GM18520 (cell line): ENCODE data around the gene PADI3.

Experiments
- ATAC-seq: cut with Tn5 transposase; IDR thresholded peaks from one replicate; pipeline ENCODE4 v1.9.1; 2021; ENCODE audit not compliant: unreplicated experiment

The PADI3 gene

DNA sequence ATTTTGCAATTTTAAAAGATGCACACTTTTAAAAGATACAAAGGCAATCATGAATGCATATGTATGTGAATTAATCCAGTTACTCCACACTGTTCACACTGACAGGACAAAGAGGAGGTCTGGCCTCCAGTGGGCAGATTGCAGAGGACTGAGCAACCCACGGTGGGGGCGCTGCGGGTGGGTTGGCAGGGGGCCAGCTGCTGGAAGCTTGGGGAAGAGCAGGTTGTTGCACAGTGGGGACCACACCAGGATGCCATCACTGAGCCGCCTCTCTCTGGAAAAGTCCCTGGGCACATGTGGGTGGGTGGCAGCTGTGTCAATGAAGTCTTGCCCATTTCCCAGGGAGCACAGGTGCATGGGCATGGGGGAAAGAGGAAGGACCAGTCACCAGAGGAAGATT, 46.4 kb downstream of the PADI3 start:
- ATAC-seq = no peak

DNA sequence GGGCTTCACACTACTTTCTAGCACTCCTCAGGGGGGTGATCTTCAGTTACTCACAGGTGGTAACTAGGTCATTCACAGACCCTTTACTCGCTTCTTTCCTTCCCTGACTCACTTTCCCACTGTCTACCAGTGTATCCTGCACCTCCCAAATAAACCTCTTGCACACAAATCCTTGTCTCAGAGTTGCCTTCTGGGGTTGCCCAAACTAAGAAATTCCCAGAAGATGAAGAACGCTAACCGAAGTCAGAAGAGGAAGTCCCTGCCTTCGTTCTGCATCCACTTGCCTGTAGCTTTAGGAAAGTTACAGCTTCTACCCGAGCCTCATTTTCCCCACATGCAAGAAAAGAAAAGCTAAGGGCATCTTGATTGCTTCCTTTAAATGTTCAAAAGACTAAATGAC, 47.2 kb downstream of the PADI3 start:
- no peak for ATAC-seq

DNA sequence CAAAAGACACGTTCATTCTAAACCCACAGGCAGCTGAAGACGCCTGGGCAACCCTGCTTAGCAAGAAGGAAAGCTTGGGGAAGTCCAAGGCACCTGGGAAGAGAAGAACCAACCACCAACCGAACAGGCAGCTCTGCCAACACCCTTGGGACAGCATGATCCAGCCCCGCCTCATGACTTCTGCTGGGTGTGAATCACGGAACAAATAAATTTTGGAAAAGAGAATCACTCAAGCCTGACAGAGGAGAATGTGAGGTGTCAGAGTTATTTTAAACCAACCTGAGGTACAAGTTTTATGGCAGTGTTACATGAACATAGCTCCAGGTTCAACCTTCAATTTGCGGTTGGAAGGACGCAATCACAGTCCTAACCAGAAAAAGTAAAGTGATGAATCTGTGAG, 49.1 kb downstream of the PADI3 start:
- no peak for ATAC-seq

DNA sequence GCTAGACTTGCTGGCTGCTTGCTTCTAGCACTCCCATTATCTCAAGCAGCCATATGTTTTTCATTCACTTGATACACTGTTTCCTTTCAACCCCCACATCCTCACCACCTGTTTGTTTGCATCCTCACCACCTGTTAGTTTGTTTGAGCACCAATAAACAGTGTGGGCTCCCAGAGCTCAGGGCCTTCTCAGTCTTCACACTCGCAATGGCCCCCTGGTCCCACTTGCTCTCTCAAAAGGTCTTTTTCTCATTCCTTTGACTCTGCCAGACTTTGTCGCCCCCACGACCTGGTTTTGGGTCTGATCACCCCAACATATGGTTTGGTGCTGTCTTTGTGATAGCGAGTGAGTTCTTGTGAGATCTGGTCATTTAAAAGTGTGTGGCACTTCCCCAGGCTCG, 52.9 kb downstream of the PADI3 start:
- no peak for ATAC-seq

DNA sequence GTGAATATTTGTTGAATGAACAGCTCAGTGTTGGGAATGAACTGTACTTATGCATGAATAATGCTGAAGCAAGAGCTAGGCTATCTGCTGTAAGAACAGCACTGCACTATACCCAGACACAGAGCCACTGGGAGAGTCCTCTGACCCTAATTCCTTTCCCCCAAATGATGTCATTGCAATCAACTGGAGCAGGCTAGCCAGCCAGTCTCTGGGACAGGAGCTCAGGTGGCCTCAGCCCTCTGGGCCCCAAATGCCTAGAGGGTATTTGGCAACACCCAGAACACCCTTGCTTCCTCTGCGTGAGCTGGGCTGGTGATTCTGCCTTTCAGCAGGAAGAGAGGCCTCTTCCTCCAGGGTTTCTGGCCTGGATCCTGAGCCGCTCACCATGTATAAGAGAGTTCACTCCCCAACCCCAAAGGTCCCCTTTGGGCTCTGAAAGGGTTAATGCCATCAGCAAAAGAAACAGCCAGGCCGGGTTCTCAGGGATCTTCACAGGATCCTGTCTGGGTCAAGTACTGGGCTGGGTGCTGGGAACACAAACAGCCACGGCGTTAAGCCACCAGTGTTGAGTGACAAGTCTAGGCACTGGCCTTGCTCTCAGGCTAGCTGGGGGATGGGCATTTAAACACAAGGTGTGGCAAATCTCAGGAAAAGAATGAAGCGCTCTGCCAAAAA, 55.4 kb downstream of the PADI3 start:
- ATAC-seq = no peak

- no peak for ATAC-seq
Measured at GRCh38 chr1:17304826-17305175, 55.9 kb downstream of the PADI3 start.

DNA sequence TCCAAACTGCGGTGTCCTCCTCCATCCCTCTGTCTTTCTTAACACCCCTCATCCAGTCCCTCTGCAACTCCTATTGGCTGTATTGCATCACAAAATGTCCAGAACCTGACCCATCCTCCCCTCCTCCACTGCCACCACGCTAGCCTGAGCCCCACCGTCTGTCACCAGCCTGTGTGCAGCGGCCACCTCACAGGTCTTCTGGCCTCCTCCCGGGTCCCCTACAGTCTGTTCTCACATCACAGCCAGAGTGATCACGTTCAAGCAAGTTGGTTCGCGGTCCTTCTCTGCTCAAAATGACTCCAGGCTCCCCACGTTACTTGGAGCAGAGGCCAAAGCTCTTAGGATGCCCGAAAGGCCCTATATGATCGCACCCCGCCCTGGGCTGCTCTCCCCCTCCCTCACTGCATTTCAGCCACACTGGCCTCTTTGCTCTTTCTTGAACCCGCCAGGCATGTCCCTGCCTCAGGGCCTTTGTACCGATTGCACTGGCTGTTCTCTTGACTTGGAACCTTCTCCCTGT, 56.7 kb downstream of the PADI3 start:
- no peak for ATAC-seq

DNA sequence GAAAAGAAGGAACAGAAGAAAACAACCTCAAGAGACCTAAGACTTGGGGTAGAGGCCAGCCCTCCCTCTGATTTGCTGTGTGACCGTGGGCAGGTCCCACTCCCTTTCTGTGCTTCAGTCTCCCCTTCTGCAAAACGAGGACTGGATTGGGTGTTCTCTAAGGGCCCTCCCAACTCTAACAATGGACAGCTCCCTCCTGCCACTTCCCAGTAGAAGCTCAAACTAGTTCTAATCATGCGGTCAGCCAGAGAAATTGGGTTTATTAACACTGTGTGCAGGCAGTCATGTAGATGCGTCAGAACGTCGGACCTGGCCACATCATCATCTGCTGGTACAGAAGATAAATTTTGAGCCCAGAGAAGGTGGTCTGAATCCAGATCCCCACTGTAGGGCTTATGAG, 57.5 kb downstream of the PADI3 start:
- no peak for ATAC-seq

- no peak for ATAC-seq
Measured at GRCh38 chr1:17306921-17307320, 58.0 kb downstream of the PADI3 start.

- ATAC-seq = no peak
Measured at GRCh38 chr1:17307329-17307728, 58.4 kb downstream of the PADI3 start.

DNA sequence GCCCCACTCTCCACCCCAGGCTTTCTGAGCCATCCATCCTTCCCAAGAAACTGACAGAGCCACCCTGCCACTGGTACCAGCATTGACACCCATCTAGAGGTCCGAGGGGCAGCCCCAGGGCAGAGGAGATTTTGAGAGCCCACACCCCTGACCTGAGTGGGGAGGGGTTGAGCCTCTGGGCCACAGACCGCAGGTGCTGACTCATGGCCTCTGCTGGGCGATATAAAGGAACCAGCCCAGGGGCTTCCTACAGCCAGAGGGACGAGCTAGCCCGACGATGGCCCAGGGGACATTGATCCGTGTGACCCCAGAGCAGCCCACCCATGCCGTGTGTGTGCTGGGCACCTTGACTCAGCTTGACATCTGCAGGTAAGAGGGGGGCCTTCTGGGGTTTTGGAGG, 59.0 kb downstream of the PADI3 start, which contains the start of gene PADI4:
Gene PADI4 (plus strand): TSS at position 252 of the 400 bp plus-strand sequence. CDS start 26 bp downstream, at position 278.
- ATAC-seq = no peak

DNA sequence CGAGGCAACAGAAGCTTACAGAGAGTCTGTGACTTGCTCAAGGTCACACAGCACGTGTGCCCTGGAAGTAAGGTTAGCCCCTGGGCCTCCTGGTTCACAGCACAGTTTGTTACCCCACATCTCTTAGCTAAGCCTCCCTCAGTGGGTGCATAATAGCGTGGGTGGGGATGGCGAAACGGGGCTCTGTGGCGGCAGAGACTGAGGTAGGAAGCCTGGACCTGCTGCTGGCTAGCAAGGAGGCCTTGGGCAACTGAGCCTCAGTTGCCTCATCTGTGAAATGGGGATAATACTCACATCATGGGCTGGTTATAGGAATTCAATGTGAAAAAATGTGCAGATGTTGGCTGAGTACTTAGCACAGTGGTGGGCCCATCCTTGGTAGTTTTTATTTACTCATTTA, 59.7 kb downstream of the PADI3 start:
- ATAC-seq = no peak

GRCh38 chr1:17309426-17310067, 60.6 kb downstream of the PADI3 start:
- ATAC-seq = no peak

GRCh38 chr1:17310068-17310640, 61.3 kb downstream of the PADI3 start:
- no peak for ATAC-seq

DNA sequence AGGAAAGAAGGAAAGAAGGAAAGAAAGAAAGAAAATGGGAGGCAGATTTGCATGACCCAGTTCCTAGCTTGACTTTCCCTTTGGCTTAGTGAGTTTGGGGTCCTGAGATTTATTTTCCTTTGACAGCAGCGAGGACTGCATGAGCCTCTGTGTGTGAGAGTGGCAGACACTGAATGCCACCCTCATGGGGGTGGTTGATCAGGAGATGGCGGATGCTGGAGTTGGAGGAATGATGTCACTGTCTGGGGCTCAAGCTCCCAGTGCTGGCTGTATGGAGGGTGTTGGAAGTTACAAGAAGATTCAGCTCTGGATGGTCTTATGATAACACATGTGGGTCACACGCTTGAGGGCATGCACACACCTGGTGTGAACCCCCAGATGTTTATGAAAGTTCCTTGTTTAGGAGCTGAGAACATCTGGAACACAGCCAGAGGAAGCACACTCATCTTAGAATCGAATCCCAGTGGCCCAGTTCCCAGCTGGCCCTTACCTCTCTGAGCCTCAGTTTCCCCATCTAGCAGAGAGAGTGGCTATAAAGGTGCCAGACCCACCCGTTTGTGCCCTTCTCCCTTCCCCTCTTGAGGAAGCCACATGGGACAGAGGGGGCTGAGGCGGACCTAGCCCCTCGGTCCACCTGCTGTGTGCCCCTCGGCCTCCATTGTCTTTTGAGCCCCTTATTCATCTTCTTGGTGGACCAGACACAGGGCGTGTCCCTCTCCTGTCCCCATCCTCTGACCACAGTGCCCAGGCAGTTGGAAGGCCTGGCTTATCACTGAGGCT, 64.8 kb downstream of the PADI3 start:
- ATAC-seq = no peak

DNA sequence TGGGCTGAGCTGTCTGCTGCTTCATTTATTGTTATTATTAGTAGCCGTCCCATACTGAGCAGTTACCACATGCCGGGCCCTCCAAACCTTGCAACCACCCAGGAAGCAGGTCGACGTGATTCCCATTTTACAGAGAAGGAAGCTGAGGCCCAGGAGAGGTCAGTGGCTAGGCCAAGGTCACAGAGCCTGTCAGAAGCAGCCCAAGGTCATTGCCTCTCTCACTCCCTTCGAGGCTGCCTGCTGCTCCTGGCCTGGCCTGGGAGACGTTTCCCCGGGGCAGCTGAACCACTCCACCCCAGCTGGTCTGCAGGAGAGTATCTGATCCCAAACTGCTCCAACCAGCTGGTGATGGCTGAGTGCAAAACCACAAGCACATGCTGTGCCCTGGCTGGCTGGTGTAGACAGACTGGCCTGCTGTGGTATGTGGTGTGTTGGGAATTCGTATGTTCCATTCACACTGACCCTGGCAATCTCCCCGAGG, 65.6 kb downstream of the PADI3 start:
- no peak for ATAC-seq

GRCh38 chr1:17315542-17316130, 66.7 kb downstream of the PADI3 start:
- no peak for ATAC-seq

- ATAC-seq = no peak
Measured at GRCh38 chr1:17316704-17317103, 67.8 kb downstream of the PADI3 start.

GRCh38 chr1:17318262-17318661, 69.4 kb downstream of the PADI3 start:
- no peak for ATAC-seq

GRCh38 chr1:17319561-17320350, 70.9 kb downstream of the PADI3 start:
- no peak for ATAC-seq
